GM12878 (cell line): ENCODE results near the gene NSG1. TPM values are rescaled to one million over a fixed set of nuclear protein-coding genes. Genes with fewer than 3 reads are reported as not detected.

Source experiments
- ATAC-seq: fragments of 200-7000 bp; cut with Tn5 transposase; 3 replicates; pipeline ENCODE4 v1.9.1; 2020; ENCODE audit warnings: mild to moderate bottlenecking, moderate library complexity
- BruUV-seq: library from RNA; stranded (reverse); fragments of 400-500 nt; replicated peaks from 2 replicates; lab custom pipeline; 2021; lab: Mats Ljungman, UMichigan
- CTCF ChIA-PET: fragments of 300-600 bp; sonication (Branson Sonifier 250); formaldehyde crosslinking; extraction: SDS; loops from one replicate; lab custom pipeline; 2021; ENCODE audit warnings: inconsistent platforms; lab: Yijun Ruan, JAX
- POLR2A ChIA-PET: fragments of 350-600 bp; formaldehyde crosslinking; extraction: SDS; loops from one replicate; lab custom pipeline; 2021; ENCODE audit warnings: inconsistent platforms; lab: Charles Lee
- RAD21 ChIA-PET: fragments of 300-600 bp; sonication (Branson Sonifier 250); formaldehyde crosslinking; loops from one replicate; lab custom pipeline; 2023; ENCODE audit warnings: antibody characterized with exemption; ENCODE audit not compliant: unreplicated experiment; lab: Charles Lee
- SMC1A ChIA-PET: fragments of 300-600 bp; sonication (Branson Sonifier 250); formaldehyde crosslinking; loops from one replicate; lab custom pipeline; 2023; ENCODE audit not compliant: unreplicated experiment, uncharacterized antibody; lab: Charles Lee
- DNase-seq: peaks from one replicate; pipeline ENCODE4 v3.0.0-alpha.2; 2011; ENCODE audit warnings: low read depth, low spot score
- FAIRE-seq: peaks from 3 replicates; lab custom pipeline; 2011; peaks lifted over from hg19 to GRCh38; lab: Jason Lieb, UNC
- H2AFZ ChIP-seq: 2 replicates; pipeline ENCODE4 v1.6.0; 2011; ENCODE audit warnings: low read depth, low read length, control low read depth; ENCODE audit not compliant: control insufficient read depth
- H3K27ac ChIP-seq: 2 replicates; pipeline ENCODE4 v1.5.1; 2011; ENCODE audit warnings: control low read depth; ENCODE audit not compliant: control insufficient read depth, insufficient read depth
- H3K27me3 ChIP-seq, 2 experiments: replicated peaks in 1 of 2; 2 replicates each; pipeline versions ENCODE4 v1.6.0 to v1.6.1; 2011; ENCODE audit warnings: low read length in 1 of 2; ENCODE audit not compliant: control insufficient read depth in 2 of 2, insufficient read depth in 2 of 2
- H3K36me3 ChIP-seq, 2 experiments: 2 replicates each; pipeline ENCODE4 v1.5.1; 2011; ENCODE audit warnings: low read length in 1 of 2; ENCODE audit not compliant: control insufficient read depth in 2 of 2, insufficient read depth in 2 of 2
- H3K4me1 ChIP-seq: 2 replicates; pipeline ENCODE4 v1.6.1; 2011; ENCODE audit warnings: mild to moderate bottlenecking, low read length, moderate library complexity, mixed read lengths; ENCODE audit not compliant: control insufficient read depth, insufficient read depth
- H3K4me2 ChIP-seq: 2 replicates; pipeline ENCODE4 v1.6.0; 2011; ENCODE audit warnings: control low read depth; ENCODE audit not compliant: control insufficient read depth, insufficient read depth
- H3K4me3 ChIP-seq: fragments of 200-600 bp; sonication (generic); 2 replicates; pipeline ENCODE4 v1.5.1; 2016
- H3K79me2 ChIP-seq: 2 replicates; pipeline ENCODE4 v1.6.0; 2011; ENCODE audit warnings: low read length; ENCODE audit not compliant: control insufficient read depth, insufficient read depth
- H3K9ac ChIP-seq: 2 replicates; pipeline ENCODE4 v1.8.0; 2011; ENCODE audit warnings: low read length, control low read depth, mixed read lengths; ENCODE audit not compliant: control insufficient read depth, insufficient read depth
- H3K9me3 ChIP-seq: replicated peaks from 3 replicates; pipeline ENCODE4 v1.5.1; 2011; ENCODE audit warnings: mild to moderate bottlenecking, low read length; ENCODE audit not compliant: control insufficient read depth, insufficient read depth
- H4K20me1 ChIP-seq: 2 replicates; pipeline ENCODE4 v1.6.0; 2011; ENCODE audit not compliant: control insufficient read depth, insufficient read depth
- ATF7 ChIP-seq: fragments of 450-650 bp; IDR thresholded peaks from 2 replicates; pipeline ENCODE4 v1.6.1; 2016; ENCODE audit warnings: low read depth, mild to moderate bottlenecking
- BCLAF1 ChIP-seq: fragments of 450-650 bp; IDR thresholded peaks from 2 replicates; pipeline ENCODE4 v1.6.1; 2017; ENCODE audit warnings: antibody characterized with exemption, mild to moderate bottlenecking, moderate library complexity
- EP300 ChIP-seq, 2 experiments: fragments of 150-350 bp in 1 of 2; IDR thresholded peaks; 2 replicates each; pipeline ENCODE4 v1.6.1; 2011 to 2012; ENCODE audit warnings: low read depth in 2 of 2, low read length in 2 of 2, borderline replicate concordance in 1 of 2, improper control_type of control experiment in 1 of 2, inconsistent platforms in 1 of 2; ENCODE audit not compliant: control insufficient read depth in 1 of 2
- ETV6 ChIP-seq, 2 experiments: fragments of 450-650 bp in 1 of 2; IDR thresholded peaks in 1 of 2; conservative IDR thresholded peaks in 1 of 2; 2 replicates each; pipeline ENCODE4 v1.6.1; 2014; ENCODE audit warnings: antibody characterized with exemption in 1 of 2, borderline replicate concordance in 1 of 2, low read depth in 1 of 2, mild to moderate bottlenecking in 1 of 2, moderate library complexity in 1 of 2
- EZH2 ChIP-seq: IDR thresholded peaks from 2 replicates; pipeline ENCODE4 v1.6.1; 2012; ENCODE audit warnings: low read depth, mild to moderate bottlenecking, control low read depth, inconsistent platforms, low read length, borderline replicate concordance; ENCODE audit not compliant: control insufficient read depth
- GATAD2B ChIP-seq: fragments of 450-650 bp; conservative IDR thresholded peaks from 2 replicates; pipeline ENCODE4 v1.6.1; 2017; ENCODE audit warnings: low read depth, mild to moderate bottlenecking, moderate library complexity
- NFYB ChIP-seq: IDR thresholded peaks from 2 replicates; pipeline ENCODE4 v1.6.1; 2011; ENCODE audit warnings: low read depth, mild to moderate bottlenecking, low read length, improper control_type of control experiment, moderate library complexity; ENCODE audit not compliant: insufficient read depth
- PAX8 ChIP-seq: fragments of 450-650 bp; IDR thresholded peaks from 2 replicates; pipeline ENCODE4 v1.6.1; 2017; ENCODE audit warnings: mild to moderate bottlenecking, moderate library complexity
- PBX3 ChIP-seq: IDR thresholded peaks from 2 replicates; pipeline ENCODE4 v1.6.1; 2011; ENCODE audit warnings: mild to moderate bottlenecking, low read depth, low read length, moderate library complexity; ENCODE audit not compliant: insufficient replicate concordance
- POLR2AphosphoS5 ChIP-seq: IDR thresholded peaks from 2 replicates; pipeline ENCODE4 v1.6.1; 2011; ENCODE audit warnings: mild to moderate bottlenecking, low read length, inconsistent platforms
- RCOR1 ChIP-seq: conservative IDR thresholded peaks from 2 replicates; pipeline ENCODE4 v1.6.1; 2012; ENCODE audit warnings: low read depth, low read length, improper control_type of control experiment
- TCF3 ChIP-seq: IDR thresholded peaks from 2 replicates; pipeline ENCODE4 v1.6.1; 2012; ENCODE audit warnings: low read depth, mild to moderate bottlenecking, low read length, borderline replicate concordance; ENCODE audit not compliant: insufficient read depth
- YY1 ChIP-seq: IDR thresholded peaks from 2 replicates; pipeline ENCODE4 v1.6.1; 2011; ENCODE audit warnings: low read depth, mild to moderate bottlenecking, low read length
- WGBS: methylation state at CpG from one replicate; pipeline ENCODE4 v1.1.6; 2016; ENCODE audit warnings: low lambda C conversion rate; ENCODE audit not compliant: insufficient replicate concordance, insufficient coverage; ENCODE audit errors: missing lambda C conversion rate; 5-methylcytosine and 5-hydroxymethylcytosine counted together
- in situ Hi-C: fragments of 300-500 bp; cut with MboI; formaldehyde crosslinking; loops from 9 replicates; pipeline ENCODE4 v1.14.3; 2018; ENCODE audit warnings: mixed read lengths
- intact Hi-C: fragments of 100-400 bp; cut with micrococcal nuclease; formaldehyde crosslinking; loops from one replicate; pipeline ENCODE4 v1.14.2; 2022; ENCODE audit not compliant: unreplicated experiment
- polyA plus RNA-seq, 11 experiments: library from polyadenylated mRNA; depleted of rRNA in 4 of 11; unstranded in 6 of 11; stranded (reverse) in 5 of 11; fragments of >200 nt; fragmentation: Nextera tagmentation in 4 of 11; fragmentation: Illumina TruSeq in 1 of 11; extraction: Ambion mirVana in 4 of 11; extraction: Trizol in 1 of 11; gene quantifications; 1 replicate in 1 of 11; 2 replicates in 10 of 11; pipeline versions ENCODE4 v1.2.1 to v1.2.3, GENCODE V29; 2011 to 2016; ENCODE audit warnings: inconsistent platforms in 2 of 11, missing spikeins in 2 of 11, low read depth in 1 of 11
- total RNA-seq, 4 experiments: library from RNA; depleted of rRNA in 3 of 4; stranded (reverse); fragments of >200 nt in 3 of 4; fragmentation: Illumina TruSeq in 1 of 4; extraction: Trizol in 1 of 4; gene quantifications; 2 replicates each; pipeline versions ENCODE4 v1.2.1 to v1.2.3, GENCODE V29; 2013 to 2021
- TF ChIP-seq, protein P1 (sequence below): fragments of 450-650 bp; IDR thresholded peaks from 2 replicates; pipeline ENCODE4 v1.6.1; 2017; ENCODE audit warnings: low read depth, mild to moderate bottlenecking, moderate library complexity
- TF ChIP-seq, protein P2 (sequence below): fragments of 450-650 bp; IDR thresholded peaks from 2 replicates; pipeline ENCODE4 v1.6.1; 2016; ENCODE audit warnings: mild to moderate bottlenecking

Gene NSG1
- total and polyA plus RNA-seq, 10 of the 15 experiments (the other 5 are each of a cell fraction or from before 2014, with no cell fraction given) = 0.03 to 0.19 (median 0.10) TPM; not detected in 5

- Histone ChIP-seq H3K9me3 (no peaks in the 10 kb centered on the region; the same call in 2 of the 3 replicates), H3K4me1 (peaks cover 15% of the 10 kb centered on the region), H2AFZ (no peak overlapping the region), H3K27me3 (no peaks in the 10 kb centered on the region), H4K20me1 (no peaks in the 10 kb centered on the region), H3K79me2 (no peaks in the 10 kb centered on the region), H3K9ac (no peak overlapping the region), H3K4me2 (peak overlapping the region; percentile 49), H3K36me3 (no peaks in the 10 kb centered on the region), H3K4me3 (no peak overlapping the region), H3K27ac (no peak overlapping the region)
- DNase-seq = peak; percentile 49
- intact Hi-C loops (no loop called here), in situ Hi-C loops (loop anchor here (25.0 kb wide), 1 partner anchor 358 kb away; no protein-coding TSS in a partner anchor)
- CTCF ChIA-PET = interaction anchor here (0.7 to 1.4 kb wide), 2 partner anchors 26 to 93 kb away, joined by 3 to 4 read pairs; no protein-coding TSS in a partner anchor
- WGBS = 6% methylated on average over 14 of the region's 14 CpGs
- no TSS peak for BruUV-seq
- peak; percentile 90 for FAIRE-seq
- SMC1A ChIA-PET = interaction anchor here (1.3 kb wide), 1 partner anchor 93 kb away, joined by 3 read pairs; no protein-coding TSS in a partner anchor
- RAD21 ChIA-PET = no interaction called here
- ATAC-seq = peak; percentile 91
- POLR2A ChIA-PET = no interaction called here
- TF ChIP-seq ATF7 = peak; percentile 28; the same call in 1 of the 2 replicates
- peak; percentile 51; the same call in 1 of the 2 replicates for TF ChIP-seq GATAD2B
- no peak for TF ChIP-seq POLR2AphosphoS5
- TF ChIP-seq TCF3 = 0 out of 2 replicates have a peak, but pooled peaks have one; percentile 63
- TF ChIP-seq, protein P1, sequence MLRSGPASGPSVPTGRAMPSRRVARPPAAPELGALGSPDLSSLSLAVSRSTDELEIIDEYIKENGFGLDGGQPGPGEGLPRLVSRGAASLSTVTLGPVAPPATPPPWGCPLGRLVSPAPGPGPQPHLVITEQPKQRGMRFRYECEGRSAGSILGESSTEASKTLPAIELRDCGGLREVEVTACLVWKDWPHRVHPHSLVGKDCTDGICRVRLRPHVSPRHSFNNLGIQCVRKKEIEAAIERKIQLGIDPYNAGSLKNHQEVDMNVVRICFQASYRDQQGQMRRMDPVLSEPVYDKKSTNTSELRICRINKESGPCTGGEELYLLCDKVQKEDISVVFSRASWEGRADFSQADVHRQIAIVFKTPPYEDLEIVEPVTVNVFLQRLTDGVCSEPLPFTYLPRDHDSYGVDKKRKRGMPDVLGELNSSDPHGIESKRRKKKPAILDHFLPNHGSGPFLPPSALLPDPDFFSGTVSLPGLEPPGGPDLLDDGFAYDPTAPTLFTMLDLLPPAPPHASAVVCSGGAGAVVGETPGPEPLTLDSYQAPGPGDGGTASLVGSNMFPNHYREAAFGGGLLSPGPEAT = peak; percentile 75; the same call in 1 of the 2 replicates
- no peak for TF ChIP-seq PBX3
- no peak for TF ChIP-seq PAX8
- no peak for TF ChIP-seq NFYB
- TF ChIP-seq RCOR1 = no peak
- TF ChIP-seq YY1 = no peak
- peak in 1 of 2 experiments; percentile 59; a peak in 2 of 4 replicates for TF ChIP-seq EP300 (IDR thresholded peaks at IDR 0.05; ENCODE audit: borderline replicate concordance in 1 of 2, control insufficient read depth in 1 of 2, low read depth in 2 of 2, low read length in 2 of 2)
- TF ChIP-seq, protein P2, sequence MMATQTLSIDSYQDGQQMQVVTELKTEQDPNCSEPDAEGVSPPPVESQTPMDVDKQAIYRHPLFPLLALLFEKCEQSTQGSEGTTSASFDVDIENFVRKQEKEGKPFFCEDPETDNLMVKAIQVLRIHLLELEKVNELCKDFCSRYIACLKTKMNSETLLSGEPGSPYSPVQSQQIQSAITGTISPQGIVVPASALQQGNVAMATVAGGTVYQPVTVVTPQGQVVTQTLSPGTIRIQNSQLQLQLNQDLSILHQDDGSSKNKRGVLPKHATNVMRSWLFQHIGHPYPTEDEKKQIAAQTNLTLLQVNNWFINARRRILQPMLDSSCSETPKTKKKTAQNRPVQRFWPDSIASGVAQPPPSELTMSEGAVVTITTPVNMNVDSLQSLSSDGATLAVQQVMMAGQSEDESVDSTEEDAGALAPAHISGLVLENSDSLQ = no peak
- no peak for TF ChIP-seq BCLAF1
- no peak for TF ChIP-seq ETV6 (conservative IDR thresholded peaks at IDR 0.05 in 1 of 2, IDR thresholded peaks at IDR 0.05 in 1 of 2; ENCODE audit: borderline replicate concordance in 1 of 2, low read depth in 1 of 2)
- no peak for TF ChIP-seq EZH2
These were observed 41.9 kb upstream of the NSG1 start for GRCh38 chr4:4344915-4345527.
